ENCODE data around the gene ATP2B2.

ATP2B2 gene

GRCh38 chr3:10484709-10485108, 20.7 kb downstream of the ATP2B2 start:
- no peak for DNase-seq (ENCODE audit: low read depth)
- H3K4me3 ChIP-seq (ENCODE audit: low read depth, low read length) = no peak overlapping the region
- TF ChIP-seq POLR2A (IDR thresholded peaks at IDR 0.05; ENCODE audit: extremely low read depth, insufficient read length) = no peak
- TF ChIP-seq MAX (IDR thresholded peaks at IDR 0.05; ENCODE audit: low read depth, low read length) = no peak
- no peak for TF ChIP-seq MYC (IDR thresholded peaks at IDR 0.05; ENCODE audit: low read depth, low read length)
- no peak for TF ChIP-seq CTCF (IDR thresholded peaks at IDR 0.05; ENCODE audit: low read depth, low read length)

GRCh38 chr3:10483686-10484345, 21.6 kb downstream of the ATP2B2 start:
- TF ChIP-seq POLR2A (IDR thresholded peaks at IDR 0.05; ENCODE audit: extremely low read depth, insufficient read length) (no peak), CTCF (IDR thresholded peaks at IDR 0.05; ENCODE audit: low read depth, low read length) (no peak), MAX (IDR thresholded peaks at IDR 0.05; ENCODE audit: low read depth, low read length) (no peak), MYC (IDR thresholded peaks at IDR 0.05; ENCODE audit: low read depth, low read length) (no peak)
- H3K4me3 ChIP-seq (ENCODE audit: low read depth, low read length) = no peak overlapping the region
- no peak for DNase-seq (ENCODE audit: low read depth)

GRCh38 chr3:10483364-10483675, 22.1 kb downstream of the ATP2B2 start:
- no peak overlapping the region for H3K4me3 ChIP-seq (ENCODE audit: low read depth, low read length)
- no peak for TF ChIP-seq MYC (IDR thresholded peaks at IDR 0.05; ENCODE audit: low read depth, low read length)
- no peak for DNase-seq (ENCODE audit: low read depth)

- DNase-seq (ENCODE audit: low read depth) = no peak
- H3K4me3 ChIP-seq (ENCODE audit: low read depth, low read length) = no peak overlapping the region
- TF ChIP-seq CTCF (IDR thresholded peaks at IDR 0.05; ENCODE audit: low read depth, low read length) (no peak), MYC (IDR thresholded peaks at IDR 0.05; ENCODE audit: low read depth, low read length) (no peak), POLR2A (IDR thresholded peaks at IDR 0.05; ENCODE audit: extremely low read depth, insufficient read length) (no peak), MAX (IDR thresholded peaks at IDR 0.05; ENCODE audit: low read depth, low read length) (no peak)
Observed at GRCh38 chr3:10482631-10483363, 22.6 kb downstream of the ATP2B2 start.

GRCh38 chr3:10480871-10481378, 24.5 kb downstream of the ATP2B2 start:
- TF ChIP-seq MYC (IDR thresholded peaks at IDR 0.05; ENCODE audit: low read depth, low read length) = no peak
- H3K4me3 ChIP-seq (ENCODE audit: low read depth, low read length) = no peak overlapping the region

GRCh38 chr3:10479311-10479710, 26.1 kb downstream of the ATP2B2 start:
- no peak for DNase-seq (ENCODE audit: low read depth)
- TF ChIP-seq CTCF (IDR thresholded peaks at IDR 0.05; ENCODE audit: low read depth, low read length) (no peak), MYC (IDR thresholded peaks at IDR 0.05; ENCODE audit: low read depth, low read length) (no peak), POLR2A (IDR thresholded peaks at IDR 0.05; ENCODE audit: extremely low read depth, insufficient read length) (no peak), MAX (IDR thresholded peaks at IDR 0.05; ENCODE audit: low read depth, low read length) (no peak)
- no peak overlapping the region for H3K4me3 ChIP-seq (ENCODE audit: low read depth, low read length)

More at GRCh38 chr3:10480871-10481378, 24.5 kb downstream of the ATP2B2 start:
- DNase-seq (ENCODE audit: low read depth) = no peak
